ENCODE data around the gene IGSF21. TPM values are rescaled to one million over a fixed set of nuclear protein-coding genes. Genes with fewer than 3 reads are reported as not detected.

The IGSF21 gene
- polyA plus RNA-seq, 2 donors = 0.06 to 0.13 TPM

DNA sequence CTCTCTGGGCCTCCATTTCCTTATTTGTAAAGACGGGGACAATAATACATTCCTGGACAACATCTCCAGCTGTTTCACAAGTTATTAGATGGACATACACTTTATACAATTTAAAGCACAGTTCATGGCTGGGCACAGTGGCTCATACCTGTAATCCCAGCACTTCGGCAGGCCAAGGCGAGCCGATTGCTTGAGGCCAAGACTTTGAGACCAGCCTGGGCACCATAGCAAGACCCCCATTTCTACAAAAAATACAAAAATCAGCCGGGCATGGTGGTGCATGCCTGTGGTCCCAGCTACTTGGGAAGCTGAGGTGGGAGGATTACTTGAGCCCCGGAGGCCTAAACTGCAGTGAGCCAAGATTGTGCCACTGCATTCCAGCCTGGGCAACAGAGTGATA is 34.1 kb downstream of the IGSF21 start:
- Histone ChIP-seq H3K36me3 (ENCODE audit: control insufficient read depth in 2 of 2, insufficient read depth in 2 of 2, low read length in 1 of 2) (no peaks in the 10 kb centered on the region), H3K4me1 (ENCODE audit: control insufficient read depth in 2 of 2, insufficient read depth in 2 of 2, low read length in 1 of 2) (no peaks in the 10 kb centered on the region), H3K9me3 (ENCODE audit: control insufficient read depth in 2 of 2, insufficient read depth in 1 of 2, low read depth in 1 of 2, low read length in 1 of 2) (no peaks in the 10 kb centered on the region), H3K4me3 (ENCODE audit: low read depth in 1 of 2, low read length in 2 of 2) (no peak overlapping the region), H3K27ac (ENCODE audit: low read depth in 2 of 2, low read length in 1 of 2) (no peak overlapping the region), H3K27me3 (ENCODE audit: control insufficient read depth in 1 of 2, insufficient read depth in 2 of 2, low read length in 2 of 2) (no peaks in the 10 kb centered on the region)
- WGBS, 2 donors = 76 to 77% methylated on average over 6 of the region's 6 CpGs

DNA sequence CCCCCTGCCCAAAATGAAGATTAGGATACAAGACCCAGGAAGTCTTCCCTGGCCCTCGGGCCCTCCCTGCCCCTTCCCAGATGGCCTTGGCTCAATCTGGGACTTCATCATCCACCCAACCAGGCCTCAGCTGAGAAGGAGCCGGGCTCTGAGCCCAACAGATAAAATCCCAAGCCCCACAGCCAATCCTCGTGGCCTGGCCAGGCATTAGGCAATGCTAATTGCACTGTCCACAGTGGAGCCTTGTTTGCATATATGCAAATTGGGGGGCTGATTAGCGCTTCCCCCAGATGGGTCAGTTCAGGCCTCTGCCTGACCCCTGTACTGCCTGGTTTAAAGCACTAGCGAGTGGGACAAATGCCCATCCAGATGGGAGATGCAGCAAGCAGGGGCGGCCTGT is 34.9 kb downstream of the IGSF21 start:
- Histone ChIP-seq H3K4me3 (ENCODE audit: low read depth in 1 of 2, low read length in 2 of 2) (no peak overlapping the region), H3K36me3 (ENCODE audit: control insufficient read depth in 2 of 2, insufficient read depth in 2 of 2, low read length in 1 of 2) (no peaks in the 10 kb centered on the region), H3K4me1 (ENCODE audit: control insufficient read depth in 2 of 2, insufficient read depth in 2 of 2, low read length in 1 of 2) (no peaks in the 10 kb centered on the region), H3K27ac (ENCODE audit: low read depth in 2 of 2, low read length in 1 of 2) (no peak overlapping the region), H3K27me3 (ENCODE audit: control insufficient read depth in 1 of 2, insufficient read depth in 2 of 2, low read length in 2 of 2) (no peaks in the 10 kb centered on the region), H3K9me3 (ENCODE audit: control insufficient read depth in 2 of 2, insufficient read depth in 1 of 2, low read depth in 1 of 2, low read length in 1 of 2) (no peaks in the 10 kb centered on the region)
- WGBS, 2 donors = 70 to 72% methylated on average over 6 of the region's 6 CpGs

DNA sequence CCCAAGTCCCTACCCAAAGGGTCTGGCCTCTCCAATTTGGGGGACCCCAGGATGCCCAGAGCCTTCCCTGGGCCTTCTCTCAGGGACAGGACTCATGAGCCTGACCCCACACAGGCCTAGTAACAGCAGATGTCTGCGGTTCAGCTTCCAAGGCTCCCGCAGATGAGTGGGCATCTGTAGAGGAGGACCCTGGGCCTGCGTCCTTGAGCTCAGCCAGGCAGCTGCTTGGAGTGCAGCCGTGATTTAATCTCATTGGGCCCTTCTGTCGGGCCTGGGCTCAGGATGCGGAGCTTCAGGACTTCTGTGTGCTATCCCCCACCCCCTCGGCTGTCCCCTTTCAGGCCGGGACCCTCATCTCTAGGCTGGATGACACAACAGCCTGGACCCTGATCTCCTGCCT is 35.4 kb downstream of the IGSF21 start:
- no peak overlapping the region for H3K27ac ChIP-seq (ENCODE audit: low read depth in 2 of 2, low read length in 1 of 2)
- no peaks in the 10 kb centered on the region for H3K4me1 ChIP-seq (ENCODE audit: control insufficient read depth in 2 of 2, insufficient read depth in 2 of 2, low read length in 1 of 2)
- no peaks in the 10 kb centered on the region for H3K9me3 ChIP-seq (ENCODE audit: control insufficient read depth in 2 of 2, insufficient read depth in 1 of 2, low read depth in 1 of 2, low read length in 1 of 2)
- 77 to 79% methylated on average over 8 of the region's 8 CpGs for WGBS, 2 donors
- no peaks in the 10 kb centered on the region for H3K36me3 ChIP-seq (ENCODE audit: control insufficient read depth in 2 of 2, insufficient read depth in 2 of 2, low read length in 1 of 2)
- no peaks in the 10 kb centered on the region for H3K27me3 ChIP-seq (ENCODE audit: control insufficient read depth in 1 of 2, insufficient read depth in 2 of 2, low read length in 2 of 2)
- no peak overlapping the region for H3K4me3 ChIP-seq (ENCODE audit: low read depth in 1 of 2, low read length in 2 of 2)

DNA sequence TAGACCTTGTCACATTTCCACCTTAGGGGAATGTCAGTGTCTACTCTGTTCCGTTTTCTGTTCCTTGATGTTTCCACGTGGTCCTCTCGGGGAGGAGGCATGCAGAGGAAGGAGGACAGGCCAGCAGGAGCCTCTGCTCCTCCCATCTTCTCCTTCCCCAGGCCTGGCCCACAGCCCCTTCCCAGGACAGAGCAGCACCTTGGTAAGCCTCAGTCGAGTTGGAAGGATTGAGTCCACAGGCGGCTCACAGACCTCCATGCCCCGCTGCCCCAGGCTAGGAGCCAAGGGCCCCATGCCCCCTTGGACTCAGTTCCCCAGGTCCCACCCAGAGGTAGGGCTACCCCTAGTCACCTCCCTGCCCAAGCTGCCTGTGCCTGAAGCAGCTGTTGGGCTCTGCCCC is 36.5 kb downstream of the IGSF21 start:
- no peaks in the 10 kb centered on the region for H3K36me3 ChIP-seq (ENCODE audit: control insufficient read depth in 2 of 2, insufficient read depth in 2 of 2, low read length in 1 of 2)
- no peaks in the 10 kb centered on the region for H3K4me1 ChIP-seq (ENCODE audit: control insufficient read depth in 2 of 2, insufficient read depth in 2 of 2, low read length in 1 of 2)
- WGBS, 2 donors = 59 to 70% methylated on average over 6 of the region's 6 CpGs
- no peaks in the 10 kb centered on the region for H3K27me3 ChIP-seq (ENCODE audit: control insufficient read depth in 1 of 2, insufficient read depth in 2 of 2, low read length in 2 of 2)
- no peaks in the 10 kb centered on the region for H3K9me3 ChIP-seq (ENCODE audit: control insufficient read depth in 2 of 2, insufficient read depth in 1 of 2, low read depth in 1 of 2, low read length in 1 of 2)
- H3K27ac ChIP-seq (ENCODE audit: low read depth in 2 of 2, low read length in 1 of 2) = no peak overlapping the region
- no peak overlapping the region for H3K4me3 ChIP-seq (ENCODE audit: low read depth in 1 of 2, low read length in 2 of 2)

DNA sequence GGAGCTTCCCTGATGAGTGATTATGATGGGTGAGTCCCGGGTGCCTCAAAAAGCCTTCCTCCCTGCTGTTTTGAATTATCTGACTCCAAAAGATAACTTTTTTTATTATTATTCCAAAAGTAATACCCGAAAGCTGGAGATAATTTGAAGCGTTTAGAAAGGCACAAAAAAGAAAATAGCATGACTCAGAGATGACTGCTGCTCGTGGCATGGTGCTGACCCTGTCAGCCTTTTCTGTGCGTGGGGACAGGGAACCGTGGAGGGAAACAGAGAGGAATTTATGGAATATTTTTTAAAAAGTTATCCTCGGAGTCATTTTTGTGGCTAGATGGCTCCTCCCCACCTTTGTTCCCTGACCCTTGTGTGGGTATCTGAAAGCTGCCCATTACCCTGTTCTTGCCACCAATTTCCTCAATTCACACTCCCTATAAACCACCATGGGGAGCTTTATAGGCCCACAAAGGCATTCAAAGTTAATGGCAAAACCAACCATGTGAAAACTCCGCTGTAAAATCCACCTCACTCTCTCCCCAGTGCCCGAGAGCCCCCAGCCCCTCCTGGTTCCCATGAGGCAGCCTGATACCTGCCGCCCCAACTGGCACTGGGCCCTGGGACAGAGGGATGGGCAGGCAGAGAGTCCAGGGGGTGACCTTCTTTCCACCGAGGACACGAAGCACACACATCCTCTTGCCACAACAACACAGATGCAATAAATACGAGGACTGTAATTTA is 37.5 kb downstream of the IGSF21 start:
- no peaks in the 10 kb centered on the region for H3K9me3 ChIP-seq (ENCODE audit: control insufficient read depth in 2 of 2, insufficient read depth in 1 of 2, low read depth in 1 of 2, low read length in 1 of 2)
- H3K4me3 ChIP-seq (ENCODE audit: low read depth in 1 of 2, low read length in 2 of 2) = no peak overlapping the region
- no peaks in the 10 kb centered on the region for H3K27me3 ChIP-seq (ENCODE audit: control insufficient read depth in 1 of 2, insufficient read depth in 2 of 2, low read length in 2 of 2)
- no peaks in the 10 kb centered on the region for H3K36me3 ChIP-seq (ENCODE audit: control insufficient read depth in 2 of 2, insufficient read depth in 2 of 2, low read length in 1 of 2)
- H3K27ac ChIP-seq (ENCODE audit: low read depth in 2 of 2, low read length in 1 of 2) = no peak overlapping the region
- no peaks in the 10 kb centered on the region for H3K4me1 ChIP-seq (ENCODE audit: control insufficient read depth in 2 of 2, insufficient read depth in 2 of 2, low read length in 1 of 2)
- 59 to 66% methylated on average over 13 of the region's 13 CpGs for WGBS, 2 donors

DNA sequence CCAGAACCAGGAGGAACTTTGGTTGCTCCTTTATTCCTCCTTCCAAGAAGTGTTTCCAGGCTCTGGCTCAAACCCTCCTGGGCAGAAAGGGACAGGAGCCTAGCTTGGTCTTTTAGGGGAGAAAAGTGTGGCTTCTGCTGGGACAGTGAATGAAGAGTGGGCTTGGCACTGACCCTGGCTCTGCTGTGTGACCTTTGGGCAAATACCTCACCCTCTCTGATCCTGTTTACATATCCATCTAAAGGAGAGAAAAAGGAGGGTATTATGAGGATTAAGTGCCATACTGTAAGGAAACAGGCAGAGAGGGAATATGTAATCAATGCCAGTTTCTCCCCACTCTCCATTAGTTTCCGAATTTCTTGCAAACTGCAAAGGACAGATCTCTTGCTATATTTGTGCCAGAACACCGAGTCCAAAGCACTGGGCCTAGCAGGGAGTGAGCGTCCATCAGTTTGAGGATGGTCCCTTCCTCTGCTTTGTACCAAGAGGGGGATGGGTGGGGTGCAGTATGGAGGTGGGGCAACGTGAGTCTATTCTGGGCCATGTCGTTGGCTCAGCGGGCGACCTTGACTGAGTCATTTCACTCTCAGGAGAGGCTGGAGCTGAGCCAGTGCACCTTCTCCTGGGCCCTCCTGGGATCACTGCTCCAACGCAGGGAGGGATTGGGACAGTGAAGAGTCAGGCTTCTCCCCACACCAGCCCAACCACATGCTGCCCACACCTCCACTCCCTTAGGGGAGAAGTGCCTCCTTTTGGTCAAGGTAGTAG is 38.4 kb downstream of the IGSF21 start:
- Histone ChIP-seq H3K4me3 (ENCODE audit: low read depth in 1 of 2, low read length in 2 of 2) (no peak overlapping the region), H3K9me3 (ENCODE audit: control insufficient read depth in 2 of 2, insufficient read depth in 1 of 2, low read depth in 1 of 2, low read length in 1 of 2) (no peaks in the 10 kb centered on the region), H3K27ac (ENCODE audit: low read depth in 2 of 2, low read length in 1 of 2) (no peak overlapping the region), H3K4me1 (ENCODE audit: control insufficient read depth in 2 of 2, insufficient read depth in 2 of 2, low read length in 1 of 2) (no peaks in the 10 kb centered on the region), H3K27me3 (ENCODE audit: control insufficient read depth in 1 of 2, insufficient read depth in 2 of 2, low read length in 2 of 2) (no peaks in the 10 kb centered on the region), H3K36me3 (ENCODE audit: control insufficient read depth in 2 of 2, insufficient read depth in 2 of 2, low read length in 1 of 2) (no peaks in the 10 kb centered on the region)
- 59 to 62% methylated on average over 8 of the region's 8 CpGs for WGBS, 2 donors

DNA sequence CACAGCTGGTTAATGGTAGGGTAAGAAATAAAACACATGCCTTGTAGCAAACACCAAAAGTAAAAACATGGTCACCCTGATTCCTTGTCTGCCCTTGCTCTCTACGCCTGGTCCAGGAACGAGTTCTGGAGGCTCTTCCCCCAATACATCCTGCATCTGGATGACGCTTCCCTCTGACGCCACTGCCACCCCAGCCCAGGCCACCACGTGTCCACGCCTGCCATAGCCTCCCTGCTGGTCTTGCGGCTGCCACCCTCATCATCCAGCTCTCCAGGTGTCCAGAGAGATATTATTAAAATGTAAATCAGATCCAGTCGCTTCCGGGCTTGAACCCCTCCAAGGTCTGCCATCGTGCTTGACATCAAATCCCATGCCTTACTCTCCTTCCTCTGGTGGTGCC is 39.3 kb downstream of the IGSF21 start:
- WGBS, 2 donors = 79 to 83% methylated on average over 10 of the region's 10 CpGs
- Histone ChIP-seq H3K36me3 (ENCODE audit: control insufficient read depth in 2 of 2, insufficient read depth in 2 of 2, low read length in 1 of 2) (no peaks in the 10 kb centered on the region), H3K27ac (ENCODE audit: low read depth in 2 of 2, low read length in 1 of 2) (no peak overlapping the region), H3K9me3 (ENCODE audit: control insufficient read depth in 2 of 2, insufficient read depth in 1 of 2, low read depth in 1 of 2, low read length in 1 of 2) (no peaks in the 10 kb centered on the region), H3K27me3 (ENCODE audit: control insufficient read depth in 1 of 2, insufficient read depth in 2 of 2, low read length in 2 of 2) (no peaks in the 10 kb centered on the region), H3K4me1 (ENCODE audit: control insufficient read depth in 2 of 2, insufficient read depth in 2 of 2, low read length in 1 of 2) (no peaks in the 10 kb centered on the region), H3K4me3 (ENCODE audit: low read depth in 1 of 2, low read length in 2 of 2) (no peak overlapping the region)

DNA sequence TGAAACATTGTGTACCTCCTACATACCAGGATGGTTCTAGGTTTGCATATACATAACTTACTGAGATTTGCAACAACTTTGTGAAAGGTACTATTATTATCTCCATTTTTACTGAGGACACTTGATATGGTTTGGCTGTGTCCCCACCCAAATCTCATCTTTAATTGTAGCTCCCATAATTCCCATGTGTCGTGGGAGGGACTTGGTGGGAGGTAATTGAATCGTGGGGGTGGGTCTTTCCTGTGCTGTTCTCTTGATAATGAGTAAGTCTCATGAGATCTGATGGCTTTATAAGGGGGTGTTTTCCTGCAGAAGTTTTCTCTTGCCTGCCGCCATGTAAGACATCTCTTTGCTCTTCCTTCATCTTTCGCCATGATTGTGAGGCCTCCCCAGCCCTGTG is 40.1 kb downstream of the IGSF21 start:
- Histone ChIP-seq H3K27me3 (ENCODE audit: control insufficient read depth in 1 of 2, insufficient read depth in 2 of 2, low read length in 2 of 2) (no peaks in the 10 kb centered on the region), H3K4me3 (ENCODE audit: low read depth in 1 of 2, low read length in 2 of 2) (no peak overlapping the region), H3K27ac (ENCODE audit: low read depth in 2 of 2, low read length in 1 of 2) (no peak overlapping the region), H3K9me3 (ENCODE audit: control insufficient read depth in 2 of 2, insufficient read depth in 1 of 2, low read depth in 1 of 2, low read length in 1 of 2) (no peaks in the 10 kb centered on the region), H3K4me1 (ENCODE audit: control insufficient read depth in 2 of 2, insufficient read depth in 2 of 2, low read length in 1 of 2) (no peaks in the 10 kb centered on the region), H3K36me3 (ENCODE audit: control insufficient read depth in 2 of 2, insufficient read depth in 2 of 2, low read length in 1 of 2) (no peaks in the 10 kb centered on the region)
- 75 to 81% methylated on average over 4 of the region's 4 CpGs for WGBS, 2 donors

DNA sequence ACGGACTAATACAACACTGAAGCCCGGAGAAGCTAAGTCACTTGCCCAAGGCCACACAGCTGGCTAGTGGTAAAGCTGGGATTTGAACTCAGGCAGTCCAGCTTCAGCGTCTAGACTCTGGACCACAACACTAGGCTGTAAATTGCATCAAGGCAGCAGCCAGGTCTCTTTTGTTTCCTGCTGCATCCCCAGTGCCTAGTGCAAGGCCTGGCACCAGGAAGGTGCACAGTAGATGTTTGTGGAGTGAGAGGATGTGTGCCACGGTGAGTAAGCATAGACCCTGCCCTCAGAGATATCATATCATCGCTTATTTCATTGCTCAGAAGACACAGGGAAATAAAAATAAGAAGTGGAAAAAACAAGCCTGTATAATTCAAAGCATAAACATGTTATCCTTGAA is 40.9 kb downstream of the IGSF21 start:
- no peaks in the 10 kb centered on the region for H3K36me3 ChIP-seq (ENCODE audit: control insufficient read depth in 2 of 2, insufficient read depth in 2 of 2, low read length in 1 of 2)
- no peak overlapping the region for H3K4me3 ChIP-seq (ENCODE audit: low read depth in 1 of 2, low read length in 2 of 2)
- H3K27ac ChIP-seq (ENCODE audit: low read depth in 2 of 2, low read length in 1 of 2) = no peak overlapping the region
- WGBS, 2 donors = 73 to 83% methylated on average over 5 of the region's 5 CpGs
- H3K9me3 ChIP-seq (ENCODE audit: control insufficient read depth in 2 of 2, insufficient read depth in 1 of 2, low read depth in 1 of 2, low read length in 1 of 2) = no peaks in the 10 kb centered on the region
- no peaks in the 10 kb centered on the region for H3K27me3 ChIP-seq (ENCODE audit: control insufficient read depth in 1 of 2, insufficient read depth in 2 of 2, low read length in 2 of 2)
- H3K4me1 ChIP-seq (ENCODE audit: control insufficient read depth in 2 of 2, insufficient read depth in 2 of 2, low read length in 1 of 2) = no peaks in the 10 kb centered on the region
